GM12864 (cell line): ENCODE data around the gene FAM193A.
"Not testable (repeated sequence)": the region's sequence is repeated elsewhere in the genome, so short reads cannot be mapped to it uniquely, and the experiment has no call there.

Experiments used
- DNase-seq: peaks from one replicate; pipeline ENCODE4 v3.0.0-alpha.2; 2011; ENCODE audit warnings: low read depth
- H3K4me3 ChIP-seq: 2 replicates; pipeline ENCODE4 v1.5.1; 2011; ENCODE audit warnings: mild to moderate bottlenecking, low read depth, low read length, control low read depth
- CTCF ChIP-seq: IDR thresholded peaks from 2 replicates; pipeline ENCODE4 v1.5.1; 2011; ENCODE audit warnings: low read depth, mild to moderate bottlenecking, moderate library complexity, low read length, control low read depth, inconsistent platforms; ENCODE audit errors: missing control alignments

Gene FAM193A

GRCh38 chr4:2516635-2517034 lies 19.8 kb upstream of the FAM193A start:
- no peak overlapping the region for H3K4me3 ChIP-seq
- no peak for TF ChIP-seq CTCF
- DNase-seq = no peak

DNA sequence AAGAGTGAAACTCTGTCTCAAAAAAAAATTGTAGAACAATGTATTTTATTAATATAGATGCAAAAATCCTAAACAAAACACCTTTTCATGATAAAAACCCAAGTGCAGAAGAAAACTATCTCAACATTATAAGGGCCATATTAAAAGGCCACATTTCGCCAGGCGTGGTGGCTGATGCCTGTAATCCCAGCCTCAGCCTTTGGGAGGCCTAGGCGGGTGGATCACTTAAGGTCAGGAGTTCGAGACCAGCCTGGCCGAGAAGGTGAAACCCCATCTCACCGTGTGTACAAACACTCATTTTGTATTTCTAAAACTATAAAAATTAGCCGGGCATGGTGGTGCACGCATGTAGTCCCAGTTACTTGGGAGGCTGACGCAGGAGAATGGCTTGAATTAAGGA lies 9.9 kb upstream of the FAM193A start:
- DNase-seq = no peak
- peak; percentile 8 for TF ChIP-seq CTCF
- H3K4me3 ChIP-seq = no peak overlapping the region

DNA sequence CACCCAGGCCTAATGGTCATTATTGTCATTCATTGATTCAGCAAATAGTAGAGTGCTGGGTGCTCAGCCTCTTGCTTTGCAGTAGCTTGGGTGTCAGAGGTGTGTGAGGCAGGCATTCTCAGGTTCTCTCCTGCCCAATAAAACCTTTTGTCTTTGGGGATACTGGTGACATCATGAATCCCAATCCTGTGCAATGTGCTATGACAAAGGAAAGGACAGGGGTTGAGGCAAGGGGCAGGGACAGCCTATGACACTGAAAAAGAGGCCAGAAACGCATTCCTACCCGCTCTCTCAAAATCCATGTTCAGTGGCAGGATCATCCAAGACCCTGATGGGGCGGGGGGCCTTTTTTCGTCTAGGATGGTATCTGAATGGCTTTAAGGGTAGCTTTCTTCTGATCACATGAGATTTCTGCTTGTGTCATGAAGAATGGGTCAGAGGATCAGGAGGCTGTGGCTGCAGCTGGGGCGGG lies 1.5 kb upstream of the FAM193A start:
- TF ChIP-seq CTCF = no peak
- no peak for DNase-seq
- H3K4me3 ChIP-seq = peak overlapping the region; percentile 78

GRCh38 chr4:2535376-2536192 lies 863 bp upstream of the FAM193A start:
- peak; percentile 31 for TF ChIP-seq CTCF
- H3K4me3 ChIP-seq = peak overlapping the region; percentile 78
- DNase-seq = no peak

DNA sequence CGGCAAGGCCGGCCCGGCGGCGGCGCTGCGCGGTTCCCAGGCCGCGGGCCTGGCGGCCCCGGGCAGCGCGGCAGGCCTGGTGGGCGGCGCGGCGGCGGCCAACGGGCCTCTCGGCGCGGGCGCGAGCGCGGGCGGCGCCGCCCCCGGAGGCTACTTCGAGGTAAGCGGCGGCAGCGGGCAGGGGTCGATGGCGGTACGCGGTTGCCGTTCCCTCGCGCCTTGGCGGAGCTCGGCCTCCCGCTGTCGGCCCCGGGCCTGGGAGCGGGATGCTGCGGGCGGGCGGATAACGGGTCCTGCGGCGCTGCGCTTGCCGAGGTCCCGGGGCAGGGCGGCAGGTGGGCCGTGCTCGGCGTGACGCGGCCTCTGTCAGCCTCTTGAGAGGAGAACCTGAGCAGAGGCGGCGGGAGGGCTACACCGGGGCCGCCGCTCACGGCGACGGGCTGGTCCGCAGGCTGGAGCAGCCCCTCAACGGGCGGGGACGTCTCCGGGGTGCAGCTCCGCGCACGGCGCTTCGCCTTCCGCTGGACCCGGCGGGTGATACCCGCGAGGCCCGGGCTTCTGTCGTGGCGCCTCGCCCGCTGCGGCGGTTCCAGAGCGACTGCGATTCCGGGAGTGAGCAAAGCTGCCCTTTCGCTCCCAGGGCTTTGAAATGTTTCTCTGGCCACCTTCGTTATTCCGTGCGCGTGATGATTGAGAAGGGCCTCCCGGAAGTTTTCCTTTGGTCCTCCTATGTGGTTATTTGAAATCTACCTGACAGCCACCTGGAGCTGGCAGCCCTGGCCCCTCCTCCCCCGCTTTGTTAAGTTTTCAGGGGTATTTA lies 774 bp downstream of the FAM193A start:
- H3K4me3 ChIP-seq = peak overlapping the region; percentile 98
- TF ChIP-seq CTCF = no peak
- DNase-seq = no peak

GRCh38 chr4:2543580-2544191 lies 7.2 kb downstream of the FAM193A start:
- DNase-seq, H3K4me3 ChIP-seq: not testable (repeated sequence)
